ENCODE measurements around the gene OTC. TPM values are rescaled to one million over a fixed set of nuclear protein-coding genes. Genes with fewer than 3 reads are reported as not detected.

Gene OTC
- total RNA-seq, 1 donor from 2014 or later: not detected

DNA sequence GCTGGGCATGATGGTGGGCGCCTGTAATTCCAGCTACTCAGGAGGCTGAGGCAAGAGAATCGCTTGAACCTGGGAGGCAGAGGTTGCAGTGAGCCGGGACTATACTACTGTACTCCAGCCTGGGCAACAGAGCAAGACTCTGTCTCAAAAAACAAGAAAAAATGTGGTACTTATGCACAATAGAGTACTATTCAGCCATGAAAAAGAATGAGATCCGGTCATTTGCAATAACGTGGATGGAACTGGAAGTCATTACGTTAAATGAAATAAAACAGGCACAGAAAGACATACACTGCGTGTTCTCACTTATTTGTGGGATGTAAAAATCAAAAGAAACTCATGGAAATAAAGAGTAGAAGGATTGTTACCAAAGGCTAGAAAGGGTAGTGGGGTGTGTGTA, 37.2 kb upstream of the OTC start:
- no peaks in the 10 kb centered on the region for H3K36me3 ChIP-seq (ENCODE audit: control insufficient read depth, insufficient read depth, low read length)
- no peak for DNase-seq (ENCODE audit: low read depth)
- no peaks in the 10 kb centered on the region for H3K27me3 ChIP-seq (ENCODE audit: control insufficient read depth, insufficient read depth, low read length)
- H3K4me3 ChIP-seq (ENCODE audit: low read depth, low read length): no peak overlapping the region
- TF ChIP-seq, protein P1, sequence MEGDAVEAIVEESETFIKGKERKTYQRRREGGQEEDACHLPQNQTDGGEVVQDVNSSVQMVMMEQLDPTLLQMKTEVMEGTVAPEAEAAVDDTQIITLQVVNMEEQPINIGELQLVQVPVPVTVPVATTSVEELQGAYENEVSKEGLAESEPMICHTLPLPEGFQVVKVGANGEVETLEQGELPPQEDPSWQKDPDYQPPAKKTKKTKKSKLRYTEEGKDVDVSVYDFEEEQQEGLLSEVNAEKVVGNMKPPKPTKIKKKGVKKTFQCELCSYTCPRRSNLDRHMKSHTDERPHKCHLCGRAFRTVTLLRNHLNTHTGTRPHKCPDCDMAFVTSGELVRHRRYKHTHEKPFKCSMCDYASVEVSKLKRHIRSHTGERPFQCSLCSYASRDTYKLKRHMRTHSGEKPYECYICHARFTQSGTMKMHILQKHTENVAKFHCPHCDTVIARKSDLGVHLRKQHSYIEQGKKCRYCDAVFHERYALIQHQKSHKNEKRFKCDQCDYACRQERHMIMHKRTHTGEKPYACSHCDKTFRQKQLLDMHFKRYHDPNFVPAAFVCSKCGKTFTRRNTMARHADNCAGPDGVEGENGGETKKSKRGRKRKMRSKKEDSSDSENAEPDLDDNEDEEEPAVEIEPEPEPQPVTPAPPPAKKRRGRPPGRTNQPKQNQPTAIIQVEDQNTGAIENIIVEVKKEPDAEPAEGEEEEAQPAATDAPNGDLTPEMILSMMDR (IDR thresholded peaks at IDR 0.05; ENCODE audit: insufficient read depth, low read length, poor library complexity, severe bottlenecking): no peak

DNA sequence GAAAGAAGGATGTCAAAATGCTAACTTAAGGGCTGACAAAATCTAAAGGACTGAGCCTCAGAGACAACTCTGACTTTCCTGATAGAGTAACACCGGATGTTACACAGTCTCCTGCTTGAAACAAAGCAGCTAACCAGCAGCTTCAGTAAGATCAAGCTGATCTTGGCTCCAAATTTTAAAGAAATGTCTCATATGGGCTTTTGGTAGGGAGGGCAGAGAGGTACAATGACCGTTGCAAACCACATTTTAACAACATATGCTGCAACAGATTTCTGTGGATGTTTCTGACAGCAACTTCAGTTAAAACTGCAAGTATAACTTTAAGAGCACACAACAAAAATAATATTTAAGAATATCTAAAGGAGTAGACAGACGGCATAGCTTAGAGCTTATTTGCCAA, 34.2 kb upstream of the OTC start:
- no peak overlapping the region for H3K4me3 ChIP-seq (ENCODE audit: low read depth, low read length)
- DNase-seq (ENCODE audit: low read depth): no peak
- TF ChIP-seq, protein P1 (IDR thresholded peaks at IDR 0.05; ENCODE audit: insufficient read depth, low read length, poor library complexity, severe bottlenecking): no peak
- H3K27me3 ChIP-seq (ENCODE audit: control insufficient read depth, insufficient read depth, low read length): no peaks in the 10 kb centered on the region
- H3K36me3 ChIP-seq (ENCODE audit: control insufficient read depth, insufficient read depth, low read length): no peaks in the 10 kb centered on the region

DNA sequence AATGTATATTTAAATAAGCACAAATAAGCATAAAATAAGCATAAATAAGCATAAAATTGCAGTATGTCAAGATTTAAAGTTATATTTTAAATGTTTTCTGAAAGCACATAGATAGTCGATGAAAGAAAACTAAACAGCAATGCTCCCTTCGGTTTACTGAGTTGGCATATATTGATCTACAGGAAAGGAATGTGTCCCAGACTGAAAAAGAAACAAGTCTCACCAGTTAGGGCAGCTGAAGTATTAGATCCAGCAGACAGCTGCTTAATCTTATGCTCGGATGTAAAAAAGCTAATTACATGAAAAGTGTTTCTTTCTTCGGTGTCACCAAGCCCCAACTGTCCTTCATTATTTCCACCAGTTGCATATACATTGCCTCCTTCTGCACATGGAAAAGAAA, 33.8 kb upstream of the OTC start:
- TF ChIP-seq, protein P1 (IDR thresholded peaks at IDR 0.05; ENCODE audit: insufficient read depth, low read length, poor library complexity, severe bottlenecking): no peak
- H3K4me3 ChIP-seq (ENCODE audit: low read depth, low read length): no peak overlapping the region
- no peak for DNase-seq (ENCODE audit: low read depth)
- H3K27me3 ChIP-seq (ENCODE audit: control insufficient read depth, insufficient read depth, low read length): no peaks in the 10 kb centered on the region
- H3K36me3 ChIP-seq (ENCODE audit: control insufficient read depth, insufficient read depth, low read length): no peaks in the 10 kb centered on the region

DNA sequence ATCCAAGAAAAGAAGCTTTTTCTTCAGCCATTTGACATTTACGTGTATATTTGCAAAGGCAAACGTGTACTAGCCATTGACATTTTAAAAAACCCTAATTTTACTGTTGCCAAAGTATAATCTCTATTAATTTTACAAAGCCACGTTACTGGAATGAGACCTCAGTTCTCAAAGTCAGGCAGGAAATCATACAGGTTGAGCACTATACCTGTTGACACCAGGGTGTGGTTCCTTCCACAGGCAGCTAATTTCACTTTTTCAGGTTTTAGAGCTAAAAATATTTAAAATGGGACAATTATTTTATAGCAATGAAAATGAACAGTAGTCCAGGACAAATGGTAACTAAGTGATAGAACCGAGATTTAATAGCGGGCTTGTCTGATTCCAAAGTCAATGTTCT, 31.6 kb upstream of the OTC start:
- no peak for DNase-seq (ENCODE audit: low read depth)
- no peaks in the 10 kb centered on the region for H3K27me3 ChIP-seq (ENCODE audit: control insufficient read depth, insufficient read depth, low read length)
- TF ChIP-seq, protein P1 (IDR thresholded peaks at IDR 0.05; ENCODE audit: insufficient read depth, low read length, poor library complexity, severe bottlenecking): no peak
- H3K4me3 ChIP-seq (ENCODE audit: low read depth, low read length): no peak overlapping the region
- no peaks in the 10 kb centered on the region for H3K36me3 ChIP-seq (ENCODE audit: control insufficient read depth, insufficient read depth, low read length)

DNA sequence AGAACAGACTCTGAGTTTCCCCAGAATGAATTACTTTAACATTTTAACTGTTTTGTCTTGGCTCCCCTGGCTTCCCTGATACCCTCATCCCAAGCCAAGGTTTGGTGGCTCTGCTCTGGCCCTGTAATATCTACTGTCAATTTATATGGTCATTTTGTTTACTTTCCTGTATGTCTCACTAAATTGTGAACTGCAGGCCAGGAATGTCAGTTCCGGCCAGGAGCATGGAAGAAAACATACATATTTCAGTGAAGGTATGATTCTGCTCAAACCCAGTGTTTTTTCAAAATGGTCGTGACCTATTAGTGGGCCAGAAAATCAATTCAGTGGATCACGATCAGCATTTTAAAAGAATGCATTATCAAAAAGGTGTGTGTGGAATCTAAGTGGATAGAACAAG, 26.3 kb upstream of the OTC start:
- DNase-seq (ENCODE audit: low read depth): no peak
- TF ChIP-seq, protein P1 (IDR thresholded peaks at IDR 0.05; ENCODE audit: insufficient read depth, low read length, poor library complexity, severe bottlenecking): no peak
- no peaks in the 10 kb centered on the region for H3K36me3 ChIP-seq (ENCODE audit: control insufficient read depth, insufficient read depth, low read length)
- H3K27me3 ChIP-seq (ENCODE audit: control insufficient read depth, insufficient read depth, low read length): no peaks in the 10 kb centered on the region
- peak overlapping the region; percentile 67 for H3K4me3 ChIP-seq (ENCODE audit: low read depth, low read length)

DNA sequence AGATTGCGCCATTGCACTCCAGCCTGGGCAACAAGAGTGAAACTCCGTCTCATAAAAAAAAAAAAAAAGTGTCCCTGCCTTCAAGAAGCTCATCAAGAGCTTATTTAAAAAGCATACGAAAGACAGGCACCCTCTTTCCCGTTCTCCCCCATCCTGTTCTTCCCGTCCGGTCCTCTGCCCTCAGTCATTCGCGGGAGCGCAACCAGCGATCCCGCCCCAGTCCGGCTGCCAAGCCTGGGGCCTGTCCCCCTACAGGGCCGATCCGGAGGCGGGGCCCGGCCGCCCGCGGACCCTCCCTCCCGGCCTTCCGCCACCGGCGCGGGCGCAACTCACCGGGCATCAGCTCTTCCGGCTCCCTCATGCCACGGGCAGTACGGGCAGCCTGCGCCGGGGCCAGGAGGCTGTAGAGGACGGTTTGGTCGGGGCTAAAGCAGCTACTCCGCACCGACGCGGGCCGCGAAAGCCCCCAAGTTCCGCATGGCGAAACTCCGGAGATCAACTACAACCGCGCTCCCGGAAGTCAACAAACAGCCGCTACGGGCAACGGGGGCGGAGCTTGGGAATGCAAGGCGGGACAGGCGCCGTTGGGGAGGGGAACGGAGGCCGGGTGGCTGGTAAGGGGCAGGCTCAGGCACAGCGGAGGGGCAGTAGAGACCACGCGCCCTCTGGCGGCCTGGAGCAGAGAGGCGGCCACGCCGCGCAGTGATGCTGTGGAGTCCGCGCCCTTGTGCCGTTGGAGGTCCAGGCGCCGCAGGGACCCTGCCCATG, 25.2 kb upstream of the OTC start, which contains the start of gene RPGR:
RPGR (minus strand) TSS at position 503 of the 768 bp plus-strand sequence; CDS start at position 361, 142 bp downstream.
- peak within 1 kb of the TSS; percentile 67 for H3K4me3 ChIP-seq (ENCODE audit: low read depth, low read length)
- H3K36me3 ChIP-seq (ENCODE audit: control insufficient read depth, insufficient read depth, low read length): no peaks in the 10 kb centered on the region
- no peaks in the 10 kb centered on the region for H3K27me3 ChIP-seq (ENCODE audit: control insufficient read depth, insufficient read depth, low read length)
- TF ChIP-seq, protein P1 (IDR thresholded peaks at IDR 0.05; ENCODE audit: insufficient read depth, low read length, poor library complexity, severe bottlenecking): peak; percentile 81
- peak; percentile 53 for DNase-seq (ENCODE audit: low read depth)

All from kidney epithelial cell (primary cell).